OCI-LY7 (cell line): Measurements from ENCODE around the gene ZFP36L1.

Experiments
- CTCF ChIP-seq: fragments of 200-600 bp; sonication (generic); conservative IDR thresholded peaks from 2 replicates; pipeline ENCODE4 v1.5.1; 2014; ENCODE audit warnings: mild to moderate bottlenecking, antibody characterized with exemption, low read length, moderate library complexity, mixed read lengths
- EZH2phosphoT487 ChIP-seq: fragments of 200-600 bp; sonication (generic); IDR thresholded peaks from 2 replicates; pipeline ENCODE4 v1.6.1; 2018; ENCODE audit warnings: low read depth, borderline replicate concordance, mild to moderate bottlenecking, mixed run types, antibody characterized with exemption, low read length, moderate library complexity, mixed read lengths

GRCh38 chr14:68744613-68745012 is 48.3 kb downstream of the ZFP36L1 start:
- no peak for TF ChIP-seq CTCF
- TF ChIP-seq EZH2phosphoT487 = no peak
